HepG2 (cell line): ENCODE data around the gene WDR73. TPM values are rescaled to one million over a fixed set of nuclear protein-coding genes. Genes with fewer than 3 reads are reported as not detected.

Experiments
- CREM ChIP-seq, 2 experiments: sonication (generic) in 1 of 2; formaldehyde crosslinking in 1 of 2; IDR thresholded peaks; 2 replicates each; pipeline versions ENCODE4 v1.4.0 to v1.6.1; 2016 to 2020; ENCODE audit warnings: antibody characterized with exemption in 1 of 2, mild to moderate bottlenecking in 1 of 2, missing genetic modification reagents in 1 of 2
- DMAP1 ChIP-seq: IDR thresholded peaks from 2 replicates; pipeline ENCODE4 v1.6.1; 2016
- EEA1 ChIP-seq: sonication (generic); formaldehyde crosslinking; IDR thresholded peaks from 2 replicates; pipeline ENCODE4 v1.5.1; 2020; ENCODE audit warnings: mild to moderate bottlenecking, missing genetic modification reagents, borderline replicate concordance
- FOXO1 ChIP-seq: sonication (generic); formaldehyde crosslinking; IDR thresholded peaks from 2 replicates; pipeline ENCODE4 v1.4.0; 2020; ENCODE audit warnings: missing genetic modification reagents
- HCFC1 ChIP-seq: fragments of 150-350 bp; IDR thresholded peaks from 2 replicates; pipeline ENCODE4 v1.6.1; 2014; ENCODE audit warnings: low read depth, low read length
- HDAC1 ChIP-seq: sonication (generic); formaldehyde crosslinking; IDR thresholded peaks from 2 replicates; pipeline ENCODE4 v1.5.1; 2020; ENCODE audit warnings: mild to moderate bottlenecking, missing genetic modification reagents
- ISL2 ChIP-seq: sonication (generic); formaldehyde crosslinking; IDR thresholded peaks from 2 replicates; pipeline ENCODE4 v1.5.0; 2020; ENCODE audit warnings: missing genetic modification reagents
- KAT8 ChIP-seq: IDR thresholded peaks from 2 replicates; pipeline ENCODE4 v1.6.1; 2016; ENCODE audit warnings: missing genetic modification reagents, missing compliant biosample characterization
- MTERF4 ChIP-seq: sonication (generic); formaldehyde crosslinking; IDR thresholded peaks from 2 replicates; pipeline ENCODE4 v1.8.0; 2023; ENCODE audit warnings: mild to moderate bottlenecking, missing genetic modification reagents
- RARG ChIP-seq: sonication (generic); formaldehyde crosslinking; IDR thresholded peaks from 2 replicates; pipeline ENCODE4 v1.4.0; 2020; ENCODE audit warnings: low read depth, mild to moderate bottlenecking, missing genetic modification reagents
- SKI ChIP-seq: fragments of 450-650 bp; IDR thresholded peaks from one replicate; pipeline ENCODE4 v1.6.1; 2018; ENCODE audit warnings: mild to moderate bottlenecking; ENCODE audit not compliant: partially characterized antibody
- SP140L ChIP-seq: sonication (generic); formaldehyde crosslinking; IDR thresholded peaks from 2 replicates; pipeline ENCODE4 v1.4.0; 2020; ENCODE audit warnings: missing genetic modification reagents, borderline replicate concordance
- TAF1 ChIP-seq: sonication (generic); formaldehyde crosslinking; IDR thresholded peaks from 2 replicates; pipeline ENCODE4 v1.4.0; 2020; ENCODE audit warnings: missing genetic modification reagents
- TAF15 ChIP-seq: fragments of 200-400 bp; formaldehyde crosslinking; IDR thresholded peaks from one replicate; pipeline ENCODE4 v1.6.1; 2018; ENCODE audit warnings: mild to moderate bottlenecking, low read depth, low read length; ENCODE audit not compliant: poor library complexity, severe bottlenecking
- TARDBP ChIP-seq: sonication (generic); formaldehyde crosslinking; IDR thresholded peaks from 2 replicates; pipeline ENCODE4 v1.8.0; 2022; ENCODE audit warnings: mild to moderate bottlenecking, missing genetic modification reagents
- ZNF10 ChIP-seq: sonication (generic); formaldehyde crosslinking; IDR thresholded peaks from 2 replicates; pipeline ENCODE4 v1.4.0; 2020; ENCODE audit warnings: mild to moderate bottlenecking, low read depth, missing genetic modification reagents, borderline replicate concordance
- ZNF180 ChIP-seq: sonication (generic); formaldehyde crosslinking; IDR thresholded peaks from 2 replicates; pipeline ENCODE4 v1.4.0; 2020; ENCODE audit warnings: low read depth, missing genetic modification reagents, borderline replicate concordance
- ZNF263 ChIP-seq: sonication (generic); formaldehyde crosslinking; IDR thresholded peaks from 2 replicates; pipeline ENCODE4 v1.4.0; 2020; ENCODE audit warnings: missing genetic modification reagents
- ZNF34 ChIP-seq: sonication (generic); formaldehyde crosslinking; IDR thresholded peaks from 2 replicates; pipeline ENCODE4 v1.4.0; 2020; ENCODE audit warnings: mild to moderate bottlenecking, missing genetic modification reagents, borderline replicate concordance
- ZNF354B ChIP-seq: sonication (generic); formaldehyde crosslinking; IDR thresholded peaks from 2 replicates; pipeline ENCODE4 v1.8.0; 2022; ENCODE audit warnings: mild to moderate bottlenecking, missing genetic modification reagents
- ZNF607 ChIP-seq: sonication (generic); formaldehyde crosslinking; IDR thresholded peaks from 2 replicates; pipeline ENCODE4 v1.5.1; 2020; ENCODE audit warnings: missing genetic modification reagents, mild to moderate bottlenecking, borderline replicate concordance
- ZNF724P ChIP-seq: sonication (generic); formaldehyde crosslinking; IDR thresholded peaks from 2 replicates; pipeline ENCODE4 v1.8.0; 2022; ENCODE audit warnings: missing genetic modification reagents, borderline replicate concordance
- ZNF841 ChIP-seq: sonication (generic); formaldehyde crosslinking; IDR thresholded peaks from 2 replicates; pipeline ENCODE4 v1.8.1; 2023; ENCODE audit warnings: missing genetic modification reagents, borderline replicate concordance
- polyA plus RNA-seq, 8 experiments: library from polyadenylated mRNA; depleted of rRNA in 3 of 8; stranded (reverse) in 7 of 8; unstranded in 1 of 8; fragments of >200 nt; fragmentation: Illumina TruSeq in 4 of 8; extraction: Trizol in 4 of 8; gene quantifications; 2 replicates each; pipeline versions ENCODE4 v1.2.1 to v1.2.3, GENCODE V29; 2011 to 2016; ENCODE audit warnings: low read depth in 4 of 8, missing spikeins in 1 of 8, mixed read lengths in 1 of 8; ENCODE audit not compliant: insufficient read depth in 1 of 8
- total RNA-seq, 5 experiments: library from RNA; depleted of rRNA; stranded (reverse); fragments of >200 nt; fragmentation: Illumina TruSeq; extraction: Trizol; gene quantifications; 2 replicates each; pipeline ENCODE4 v1.2.3, GENCODE V29; 2016; ENCODE audit warnings: low read depth in 1 of 5
- TF ChIP-seq, protein P1 (sequence below): sonication (generic); formaldehyde crosslinking; conservative IDR thresholded peaks from 2 replicates; pipeline ENCODE4 v1.4.0; 2020; ENCODE audit warnings: missing genetic modification reagents
- TF ChIP-seq, protein P2 (sequence below): sonication (generic); formaldehyde crosslinking; IDR thresholded peaks from 2 replicates; pipeline ENCODE4 v1.4.0; 2020; ENCODE audit warnings: missing genetic modification reagents, borderline replicate concordance

Gene WDR73
- total and polyA plus RNA-seq, 2 of the 13 experiments (the other 11 are each of a cell fraction or from before 2014, with no cell fraction given) = 20.0 to 35.5 TPM

DNA sequence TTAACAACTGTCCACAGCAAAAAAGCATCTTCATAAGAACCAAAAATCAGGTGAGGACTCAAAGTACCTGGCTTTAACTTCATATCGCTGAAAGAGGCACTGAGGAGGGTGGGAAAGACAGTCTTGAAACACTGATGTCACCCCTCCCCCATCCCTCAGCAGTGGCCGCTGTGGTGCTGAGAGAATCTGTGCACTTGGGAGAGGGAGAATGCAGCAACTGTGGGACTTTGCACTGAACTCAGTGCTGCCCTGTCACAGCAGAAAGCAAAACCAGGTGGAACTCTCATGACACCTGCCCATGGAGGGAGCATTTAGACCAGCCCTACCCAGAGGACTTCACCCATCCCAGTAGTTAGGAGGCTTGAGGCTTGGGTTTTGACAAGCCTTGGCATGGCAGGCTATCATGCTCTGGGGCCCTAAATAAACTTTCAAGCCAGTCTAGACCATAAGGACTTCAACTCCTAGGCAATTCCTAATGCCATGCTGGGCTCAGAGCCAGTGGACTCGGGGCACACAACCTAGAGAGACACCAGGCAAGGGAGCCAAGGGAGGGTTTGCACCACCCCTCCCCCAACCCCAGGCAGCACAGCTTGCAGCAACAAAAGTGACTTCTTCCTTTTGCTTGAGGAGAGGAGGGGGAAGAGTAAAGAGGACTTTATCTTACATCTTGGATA, 59.3 kb downstream of the WDR73 start (continued):
- TF ChIP-seq ZNF607 (CRISPR knock-in tag) (no peak), ZNF724P (CRISPR knock-in tag) (no peak), ZNF354B (CRISPR knock-in tag) (no peak), ZNF263 (CRISPR knock-in tag) (peak; percentile 23; the same call in 1 of the 2 replicates), RARG (CRISPR knock-in tag) (no peak), FOXO1 (CRISPR knock-in tag) (no peak), DMAP1 (CRISPR knock-in tag) (no peak), EEA1 (no peak), TAF1 (CRISPR knock-in tag) (no peak), ZNF180 (CRISPR knock-in tag) (no peak), ZNF34 (CRISPR knock-in tag) (no peak), TARDBP (CRISPR knock-in tag) (no peak), SKI (peak; percentile 10), ZNF10 (no peak), MTERF4 (CRISPR knock-in tag) (no peak), CREM (IDR thresholded peaks at IDR 0.05) (no peak), CREM (CRISPR knock-in tag; IDR thresholded peaks at IDR 0.05) (no peak), HDAC1 (CRISPR knock-in tag) (peak; percentile 48; the same call in 1 of the 2 replicates), ISL2 (CRISPR knock-in tag) (no peak), ZNF841 (no peak), KAT8 (peak; percentile 32; the same call in 1 of the 2 replicates), TAF15 (no peak), SP140L (no peak), HCFC1 (no peak)
- TF ChIP-seq, protein P1, sequence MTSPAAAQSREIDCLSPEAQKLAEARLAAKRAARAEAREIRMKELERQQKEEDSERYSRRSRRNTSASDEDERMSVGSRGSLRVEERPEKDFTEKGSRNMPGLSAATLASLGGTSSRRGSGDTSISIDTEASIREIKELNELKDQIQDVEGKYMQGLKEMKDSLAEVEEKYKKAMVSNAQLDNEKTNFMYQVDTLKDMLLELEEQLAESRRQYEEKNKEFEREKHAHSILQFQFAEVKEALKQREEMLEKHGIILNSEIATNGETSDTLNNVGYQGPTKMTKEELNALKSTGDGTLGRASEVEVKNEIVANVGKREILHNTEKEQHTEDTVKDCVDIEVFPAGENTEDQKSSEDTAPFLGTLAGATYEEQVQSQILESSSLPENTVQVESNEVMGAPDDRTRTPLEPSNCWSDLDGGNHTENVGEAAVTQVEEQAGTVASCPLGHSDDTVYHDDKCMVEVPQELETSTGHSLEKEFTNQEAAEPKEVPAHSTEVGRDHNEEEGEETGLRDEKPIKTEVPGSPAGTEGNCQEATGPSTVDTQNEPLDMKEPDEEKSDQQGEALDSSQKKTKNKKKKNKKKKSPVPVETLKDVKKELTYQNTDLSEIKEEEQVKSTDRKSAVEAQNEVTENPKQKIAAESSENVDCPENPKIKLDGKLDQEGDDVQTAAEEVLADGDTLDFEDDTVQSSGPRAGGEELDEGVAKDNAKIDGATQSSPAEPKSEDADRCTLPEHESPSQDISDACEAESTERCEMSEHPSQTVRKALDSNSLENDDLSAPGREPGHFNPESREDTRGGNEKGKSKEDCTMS (CRISPR knock-in tag) = no peak
- TF ChIP-seq, protein P2, sequence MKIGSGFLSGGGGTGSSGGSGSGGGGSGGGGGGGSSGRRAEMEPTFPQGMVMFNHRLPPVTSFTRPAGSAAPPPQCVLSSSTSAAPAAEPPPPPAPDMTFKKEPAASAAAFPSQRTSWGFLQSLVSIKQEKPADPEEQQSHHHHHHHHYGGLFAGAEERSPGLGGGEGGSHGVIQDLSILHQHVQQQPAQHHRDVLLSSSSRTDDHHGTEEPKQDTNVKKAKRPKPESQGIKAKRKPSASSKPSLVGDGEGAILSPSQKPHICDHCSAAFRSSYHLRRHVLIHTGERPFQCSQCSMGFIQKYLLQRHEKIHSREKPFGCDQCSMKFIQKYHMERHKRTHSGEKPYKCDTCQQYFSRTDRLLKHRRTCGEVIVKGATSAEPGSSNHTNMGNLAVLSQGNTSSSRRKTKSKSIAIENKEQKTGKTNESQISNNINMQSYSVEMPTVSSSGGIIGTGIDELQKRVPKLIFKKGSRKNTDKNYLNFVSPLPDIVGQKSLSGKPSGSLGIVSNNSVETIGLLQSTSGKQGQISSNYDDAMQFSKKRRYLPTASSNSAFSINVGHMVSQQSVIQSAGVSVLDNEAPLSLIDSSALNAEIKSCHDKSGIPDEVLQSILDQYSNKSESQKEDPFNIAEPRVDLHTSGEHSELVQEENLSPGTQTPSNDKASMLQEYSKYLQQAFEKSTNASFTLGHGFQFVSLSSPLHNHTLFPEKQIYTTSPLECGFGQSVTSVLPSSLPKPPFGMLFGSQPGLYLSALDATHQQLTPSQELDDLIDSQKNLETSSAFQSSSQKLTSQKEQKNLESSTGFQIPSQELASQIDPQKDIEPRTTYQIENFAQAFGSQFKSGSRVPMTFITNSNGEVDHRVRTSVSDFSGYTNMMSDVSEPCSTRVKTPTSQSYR = peak; percentile 98
